ENCODE data around the gene SPACA4.
"Not testable (repeated sequence)": the region's sequence is repeated elsewhere in the genome, so short reads cannot be mapped to it uniquely, and the experiment has no call there.

Gene SPACA4

GRCh38 chr19:48606463-48607358 is at the start of gene SPACA4:
Gene SPACA4 (plus strand): TSS chr19:48606742. CDS start chr19:48606979, 237 bp downstream.
- DNase-seq: no peak

- no peak for DNase-seq
Observed at GRCh38 chr19:48556825-48557224, 49.7 kb upstream of the SPACA4 start.

GRCh38 chr19:48558018-48558684 is 48.4 kb upstream of the SPACA4 start:
- DNase-seq: no peak

- DNase-seq: no peak
Observed at GRCh38 chr19:48560095-48560530, 46.4 kb upstream of the SPACA4 start.

- no peak for DNase-seq
Observed at GRCh38 chr19:48561412-48561811, 45.1 kb upstream of the SPACA4 start.

- no peak for DNase-seq
Observed at GRCh38 chr19:48565090-48565489, 41.5 kb upstream of the SPACA4 start.

GRCh38 chr19:48568345-48568886 is 38.1 kb upstream of the SPACA4 start:
- peak; percentile 84 for DNase-seq

GRCh38 chr19:48569814-48570213 is 36.7 kb upstream of the SPACA4 start:
- peak; percentile 38 for DNase-seq

GRCh38 chr19:48571378-48572162 is 35.0 kb upstream of the SPACA4 start:
- DNase-seq: no peak

- no peak for DNase-seq
Observed at GRCh38 chr19:48573163-48573505, 33.4 kb upstream of the SPACA4 start.

- no peak for DNase-seq
Observed at GRCh38 chr19:48575931-48576622, 30.5 kb upstream of the SPACA4 start.

- DNase-seq: not testable (repeated sequence)
Observed at GRCh38 chr19:48577908-48578307, 28.6 kb upstream of the SPACA4 start.

- no peak for DNase-seq
Observed at GRCh38 chr19:48578891-48579290, 27.7 kb upstream of the SPACA4 start.

GRCh38 chr19:48582168-48582567 is 24.4 kb upstream of the SPACA4 start:
- DNase-seq: no peak

GRCh38 chr19:48587387-48587786 is 19.2 kb upstream of the SPACA4 start:
- DNase-seq: no peak

- DNase-seq: peak; percentile 89
Observed at GRCh38 chr19:48588670-48589401, 17.7 kb upstream of the SPACA4 start.

- no peak for DNase-seq
Observed at GRCh38 chr19:48591021-48591420, 15.5 kb upstream of the SPACA4 start.

GRCh38 chr19:48595171-48595570 is 11.4 kb upstream of the SPACA4 start:
- DNase-seq: no peak

- DNase-seq: no peak
Observed at GRCh38 chr19:48595833-48596232, 10.7 kb upstream of the SPACA4 start.

GRCh38 chr19:48596237-48596636 is 10.3 kb upstream of the SPACA4 start:
- no peak for DNase-seq

GRCh38 chr19:48596679-48597465 is 9.7 kb upstream of the SPACA4 start:
- DNase-seq: no peak

Data from right hindlimb (tissue), 1 donor.